Lung (tissue), 12 donors: ENCODE measurements around the gene TNIK. TPM values are rescaled to one million over a fixed set of nuclear protein-coding genes. Genes with fewer than 3 reads are reported as not detected.

ENCODE experiments used
- ATAC-seq: fragments of 200-7000 bp; cut with Tn5 transposase; one replicate; pipeline ENCODE4 v1.9.1; 2020; ENCODE audit warnings: moderate number of reproducible peaks; ENCODE audit not compliant: insufficient read depth, low FRiP score
- DNase-seq, 3 donors: peaks; one replicate each; pipeline ENCODE4 v3.0.0-alpha.2; 2013 to 2017
- H3K27ac ChIP-seq, 2 donors: one replicate each; pipeline ENCODE4 v1.5.1; 2013; ENCODE audit warnings: mild to moderate bottlenecking in 2 of 2, moderate library complexity in 2 of 2, control low read depth in 1 of 2, inconsistent platforms in 1 of 2, low read depth in 1 of 2, low read length in 1 of 2
- H3K27me3 ChIP-seq, 3 donors: one replicate each; pipeline ENCODE4 v1.5.1; 2013; ENCODE audit warnings: low read length in 2 of 3; ENCODE audit not compliant: control insufficient read depth in 3 of 3, insufficient read depth in 3 of 3
- H3K36me3 ChIP-seq, 4 donors: one replicate each; pipeline ENCODE4 v1.5.1; 2013; ENCODE audit warnings: low read length in 4 of 4, mild to moderate bottlenecking in 1 of 4, moderate library complexity in 1 of 4; ENCODE audit not compliant: control insufficient read depth in 4 of 4, insufficient read depth in 4 of 4
- H3K4me1 ChIP-seq, 5 donors: one replicate each; pipeline ENCODE4 v1.5.1; 2013; ENCODE audit warnings: low read length in 5 of 5, mild to moderate bottlenecking in 2 of 5, moderate library complexity in 1 of 5; ENCODE audit not compliant: control insufficient read depth in 5 of 5, insufficient read depth in 5 of 5
- H3K4me3 ChIP-seq: one replicate; pipeline ENCODE4 v1.5.1; 2013; ENCODE audit warnings: mild to moderate bottlenecking, control low read depth, moderate library complexity
- H3K9ac ChIP-seq, 2 donors: one replicate each; pipeline ENCODE4 v1.5.1; 2013; ENCODE audit warnings: low read length in 2 of 2, control low read depth in 1 of 2; ENCODE audit not compliant: insufficient read depth in 1 of 2
- H3K9me3 ChIP-seq, 4 donors: one replicate each; pipeline ENCODE4 v1.5.1; 2013; ENCODE audit warnings: low read length in 3 of 4, mild to moderate bottlenecking in 1 of 4, moderate library complexity in 1 of 4; ENCODE audit not compliant: control insufficient read depth in 4 of 4, insufficient read depth in 3 of 4
- CTCF ChIP-seq: IDR thresholded peaks from 2 replicates; pipeline ENCODE4 v1.5.1; 2012; ENCODE audit warnings: mild to moderate bottlenecking; ENCODE audit errors: control extremely low read depth, extremely low read depth
- WGBS, 2 donors: extraction: QIAGEN DNeasy Blood & Tissue Kit; methylation state at CpG; one replicate each; pipeline ENCODE4 v1.1.7; 2013; 5-methylcytosine and 5-hydroxymethylcytosine counted together
- polyA plus RNA-seq, 2 donors: library from polyadenylated mRNA; stranded (reverse); fragments of 200-250 nt; gene quantifications; one replicate each; pipeline ENCODE4 v1.2.1, GENCODE V29; 2013
- total RNA-seq, 2 donors: library from RNA; depleted of rRNA in 1 of 2; stranded (reverse); fragments of >200 nt in 1 of 2; gene quantifications; one replicate each; pipeline ENCODE4 v1.2.1, GENCODE V29; 2014 to 2021
- donor health status: control.
- donor health status: control.
- donor health status: Bipolar disorder and iron deficiency.
- donor health status: healthy.
- donor health status: DM: yes; HTN: yes; CAD: no.

Gene TNIK
- total and polyA plus RNA-seq, 4 donors, result 9.4 to 36.3 (median 14.3) TPM

- Histone ChIP-seq H3K9me3 (no peaks in the 10 kb centered on the region), H3K27ac (no peak overlapping the region), H3K27me3 (no peaks in the 10 kb centered on the region), H3K9ac (no peak overlapping the region), H3K4me1 (peaks cover 2 to 19% (median 9%) of the 10 kb centered on the region in 5 donors), H3K4me3 (no peak overlapping the region), H3K36me3 (peaks cover 0 to 2% (median 0%) of the 10 kb centered on the region in 4 donors)
- ATAC-seq, result no peak
- no peak for DNase-seq
- WGBS, 2 donors, result 73 to 84% methylated on average over 2 of the region's 2 CpGs
- no peak for TF ChIP-seq CTCF
Measured at GRCh38 chr3:171177553-171177952, 282.7 kb downstream of the TNIK start.

DNA sequence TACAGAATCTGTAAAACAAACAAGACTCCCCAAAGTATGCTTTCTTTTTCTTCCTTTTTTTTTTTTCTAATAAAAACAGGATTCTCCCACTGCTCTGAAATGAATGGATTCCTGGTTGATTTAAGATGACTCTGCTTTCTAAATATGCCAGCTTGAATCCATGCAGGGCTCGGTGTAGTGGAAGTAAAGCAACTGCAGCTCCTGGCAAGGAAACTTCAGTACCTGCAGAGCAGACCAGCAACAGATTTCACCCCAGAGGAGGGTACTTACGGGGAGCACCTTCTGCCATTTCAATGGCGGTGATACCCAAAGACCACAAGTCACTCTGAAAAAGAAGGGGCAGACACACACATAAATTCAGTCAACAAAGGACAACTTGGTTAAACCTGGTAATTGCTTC, 283.1 kb downstream of the TNIK start:
- Histone ChIP-seq H3K4me1 (peaks cover 2 to 19% (median 9%) of the 10 kb centered on the region in 5 donors), H3K27me3 (no peaks in the 10 kb centered on the region), H3K27ac (no peak overlapping the region), H3K4me3 (no peak overlapping the region), H3K9ac (no peak overlapping the region), H3K9me3 (no peaks in the 10 kb centered on the region), H3K36me3 (peaks cover 0 to 3% (median 0%) of the 10 kb centered on the region in 4 donors)
- no peak for DNase-seq
- no peak for ATAC-seq
- TF ChIP-seq CTCF, result no peak
- WGBS, 2 donors, result 93% methylated on average over 3 of the region's 3 CpGs

GRCh38 chr3:171176244-171176933, 283.8 kb downstream of the TNIK start:
- Histone ChIP-seq H3K36me3 (peaks cover 0 to 3% (median 0%) of the 10 kb centered on the region in 4 donors), H3K27me3 (no peaks in the 10 kb centered on the region), H3K4me1 (peaks cover 2 to 19% (median 9%) of the 10 kb centered on the region in 5 donors), H3K9me3 (no peaks in the 10 kb centered on the region), H3K9ac (peak overlapping the region in 1 of 2 donors; percentile 48), H3K4me3 (no peak overlapping the region), H3K27ac (peak overlapping the region in 1 of 2 donors; percentile 72)
- no peak for DNase-seq
- no peak for TF ChIP-seq CTCF
- WGBS, 2 donors, result 88 to 93% methylated on average over 5 of the region's 5 CpGs
- no peak for ATAC-seq
